CD4-positive, alpha-beta T cell treated with Interleukin-15 for 4 hours (primary cell): ENCODE results near the gene ACE.

Experiments used
- DNase-seq: peaks from one replicate; pipeline ENCODE4 v3.0.0-alpha.2; 2020; ENCODE audit warnings: low spot score

Gene ACE

GRCh38 chr17:63474586-63475460, 2.0 kb upstream of the ACE start:
- DNase-seq, result no peak

- DNase-seq, result no peak
Observed at GRCh38 chr17:63475491-63476412, 1.1 kb upstream of the ACE start.

- no peak for DNase-seq
Observed at GRCh38 chr17:63476459-63476853, 405 bp upstream of the ACE start.

- no peak for DNase-seq
Observed at GRCh38 chr17:63477480-63478440, 899 bp downstream of the ACE start.

GRCh38 chr17:63478814-63479494, 2.1 kb downstream of the ACE start:
- DNase-seq, result peak; percentile 80

- no peak for DNase-seq
Observed at GRCh38 chr17:63479495-63480184, 2.8 kb downstream of the ACE start.

GRCh38 chr17:63480192-63480784, 3.4 kb downstream of the ACE start:
- DNase-seq, result no peak

GRCh38 chr17:63480826-63481487, 4.1 kb downstream of the ACE start:
- DNase-seq, result no peak

GRCh38 chr17:63481488-63481870, 4.6 kb downstream of the ACE start:
- DNase-seq, result no peak

- DNase-seq, result no peak
Observed at GRCh38 chr17:63482509-63482908, 5.6 kb downstream of the ACE start.

GRCh38 chr17:63483038-63483437, 6.2 kb downstream of the ACE start:
- no peak for DNase-seq

GRCh38 chr17:63483655-63484575, 7.1 kb downstream of the ACE start:
- no peak for DNase-seq

- DNase-seq, result no peak
Observed at GRCh38 chr17:63486317-63487013, 9.6 kb downstream of the ACE start.

- DNase-seq, result no peak
Observed at GRCh38 chr17:63487014-63487339, 10.1 kb downstream of the ACE start.

- DNase-seq, result no peak
Observed at GRCh38 chr17:63488851-63489250, 12.0 kb downstream of the ACE start.

- DNase-seq, result no peak
Observed at GRCh38 chr17:63489291-63489690, 12.4 kb downstream of the ACE start.

- DNase-seq, result no peak
Observed at GRCh38 chr17:63490329-63490728, 13.5 kb downstream of the ACE start.

- DNase-seq, result no peak
Observed at GRCh38 chr17:63490858-63491400, 14.1 kb downstream of the ACE start.
